Stimulated activated CD4-positive, alpha-beta T cell treated with anti-CD3 and anti-CD28 coated beads, Interleukin-4, amount 100 ng/mL, for 1 hour (primary cell): ENCODE measurements around the gene ALDH1A3.

Source experiments
- DNase-seq: peaks from one replicate; pipeline ENCODE4 v3.0.0-alpha.2; 2020

Gene ALDH1A3

GRCh38 chr15:100902436-100903167 lies 23.0 kb downstream of the ALDH1A3 start:
- no peak for DNase-seq

- DNase-seq, result no peak
These were observed 23.5 kb downstream of the ALDH1A3 start for GRCh38 chr15:100903168-100903554.

- DNase-seq, result no peak
These were observed 26.2 kb downstream of the ALDH1A3 start for GRCh38 chr15:100905850-100906249.

GRCh38 chr15:100908466-100908865 lies 28.8 kb downstream of the ALDH1A3 start:
- no peak for DNase-seq

- no peak for DNase-seq
These were observed 29.9 kb downstream of the ALDH1A3 start for GRCh38 chr15:100909565-100909964.

- DNase-seq, result no peak
These were observed 30.6 kb downstream of the ALDH1A3 start for GRCh38 chr15:100909989-100910955.

GRCh38 chr15:100911086-100911485 lies 31.5 kb downstream of the ALDH1A3 start:
- DNase-seq, result no peak

GRCh38 chr15:100913961-100914360 lies 34.3 kb downstream of the ALDH1A3 start:
- DNase-seq, result no peak

GRCh38 chr15:100914876-100915275 lies 35.2 kb downstream of the ALDH1A3 start:
- no peak for DNase-seq

- DNase-seq, result peak; percentile 78
These were observed 38.5 kb downstream of the ALDH1A3 start for GRCh38 chr15:100918034-100918689.

- DNase-seq, result peak; percentile 32
These were observed 39.3 kb downstream of the ALDH1A3 start, which contains the start of gene LRRK1 for GRCh38 chr15:100918690-100919480. Gene LRRK1, plus strand, starts transcription at chr15:100919357. Its CDS starts 5,276 bp downstream, at chr15:100924633.

- peak; percentile 24 for DNase-seq
These were observed 40.1 kb downstream of the ALDH1A3 start for GRCh38 chr15:100919481-100920405.

GRCh38 chr15:100920516-100921135 lies 41.0 kb downstream of the ALDH1A3 start:
- DNase-seq, result no peak

- DNase-seq, result no peak
These were observed 42.8 kb downstream of the ALDH1A3 start for GRCh38 chr15:100922192-100923040.

GRCh38 chr15:100923076-100923475 lies 43.4 kb downstream of the ALDH1A3 start:
- DNase-seq, result no peak

- DNase-seq, result no peak
These were observed 44.3 kb downstream of the ALDH1A3 start for GRCh38 chr15:100923902-100924301.

GRCh38 chr15:100924436-100924835 lies 44.8 kb downstream of the ALDH1A3 start:
- no peak for DNase-seq

- DNase-seq, result no peak
These were observed 45.8 kb downstream of the ALDH1A3 start for GRCh38 chr15:100925480-100925879.

- no peak for DNase-seq
These were observed 46.6 kb downstream of the ALDH1A3 start for GRCh38 chr15:100926258-100926657.
